PC-9 (cell line): Measurements from ENCODE around the gene FBP2. TPM values are rescaled to one million over a fixed set of nuclear protein-coding genes. Genes with fewer than 3 reads are reported as not detected.
A peak's percentile ranks its signal among the peaks of the same experiment; 100 is the strongest.

Source experiments
- BruUV-seq: library from RNA; stranded (reverse); fragments of 400-500 nt; replicated peaks from 2 replicates; lab custom pipeline; 2021; lab: Mats Ljungman, UMichigan
- CTCF ChIA-PET: fragments of 300-600 bp; sonication (Branson Sonifier 250); formaldehyde crosslinking; loops from one replicate; lab custom pipeline; 2022; ENCODE audit warnings: antibody characterized with exemption; lab: Charles Lee
- POLR2A ChIA-PET: fragments of 300-600 bp; sonication (Branson Sonifier 250); formaldehyde crosslinking; loops from one replicate; lab custom pipeline; 2022; ENCODE audit warnings: antibody characterized with exemption; ENCODE audit not compliant: unreplicated experiment; lab: Charles Lee
- DNase-seq, 2 experiments: peaks; one replicate each; pipeline versions ENCODE4 v3.0.0 to v3.0.0-alpha.2; 2015 to 2022; ENCODE audit warnings: mixed read lengths in 1 of 2
- H2AFZ ChIP-seq: fragments of 200-600 bp; sonication (generic); 2 replicates; pipeline ENCODE4 v1.8.1; 2017; ENCODE audit warnings: antibody characterized with exemption
- H3F3A ChIP-seq: fragments of 200-600 bp; sonication (generic); 2 replicates; pipeline ENCODE4 v1.8.1; 2017; ENCODE audit warnings: antibody characterized with exemption, mild to moderate bottlenecking, low read depth; ENCODE audit not compliant: insufficient read depth
- H3K27ac ChIP-seq: fragments of 200-600 bp; sonication (generic); 2 replicates; pipeline ENCODE4 v1.6.1; 2016; ENCODE audit warnings: mixed run types
- H3K27me3 ChIP-seq: fragments of 200-600 bp; sonication (generic); 2 replicates; pipeline ENCODE4 v1.6.1; 2016; ENCODE audit warnings: low read depth, mixed run types; ENCODE audit not compliant: insufficient read depth
- H3K36me3 ChIP-seq: fragments of 200-600 bp; sonication (generic); 2 replicates; pipeline ENCODE4 v1.6.1; 2016; ENCODE audit warnings: low read depth, mixed run types
- H3K4me1 ChIP-seq: fragments of 200-600 bp; sonication (generic); replicated peaks from 2 replicates; pipeline ENCODE4 v1.6.1; 2016; ENCODE audit warnings: mixed run types; ENCODE audit not compliant: insufficient read depth
- H3K4me2 ChIP-seq: fragments of 200-600 bp; sonication (generic); 2 replicates; pipeline ENCODE4 v1.6.1; 2017; ENCODE audit warnings: mixed run types
- H3K4me3 ChIP-seq: fragments of 200-600 bp; sonication (generic); 2 replicates; pipeline ENCODE4 v1.6.1; 2016; ENCODE audit warnings: mixed run types
- H3K79me2 ChIP-seq: fragments of 200-600 bp; sonication (generic); 2 replicates; pipeline ENCODE4 v1.6.1; 2017; ENCODE audit warnings: low read depth, mixed run types
- H3K9me2 ChIP-seq: fragments of 200-600 bp; sonication (generic); 2 replicates; pipeline ENCODE4 v1.8.1; 2017; ENCODE audit warnings: mild to moderate bottlenecking; ENCODE audit not compliant: insufficient read depth
- H3K9me3 ChIP-seq: fragments of 200-600 bp; sonication (generic); 2 replicates; pipeline ENCODE4 v1.8.1; 2016; ENCODE audit warnings: low read depth; ENCODE audit not compliant: insufficient read depth
- H4K20me1 ChIP-seq: fragments of 200-600 bp; sonication (generic); 2 replicates; pipeline ENCODE4 v1.8.1; 2017; ENCODE audit not compliant: insufficient read depth
- CTCF ChIP-seq: fragments of 200-600 bp; sonication (generic); conservative IDR thresholded peaks from 2 replicates; pipeline ENCODE4 v1.6.1; 2017; ENCODE audit warnings: mixed run types, antibody characterized with exemption, mild to moderate bottlenecking, moderate library complexity
- EZH2 ChIP-seq: fragments of 200-600 bp; sonication (generic); IDR thresholded peaks from 2 replicates; pipeline ENCODE4 v1.8.0; 2017; ENCODE audit warnings: antibody characterized with exemption, low read depth
- intact Hi-C: fragments of 100-400 bp; cut with micrococcal nuclease; formaldehyde crosslinking; loops from one replicate; pipeline ENCODE4 v1.10.0; 2022; ENCODE audit not compliant: unreplicated experiment
- total RNA-seq: library from RNA; stranded (reverse); gene quantifications from 2 replicates; pipeline ENCODE4 v1.2.3, GENCODE V29; 2021

Gene FBP2
- total RNA-seq, 1 experiment from 2014 or later = not detected

GRCh38 chr9:94638335-94639060 lies 44.9 kb upstream of the FBP2 start:
- Histone ChIP-seq H2AFZ (peak overlapping the region; percentile 73; the same call in 1 of the 2 replicates), H3K27ac (peak overlapping the region; percentile 84), H3K4me3 (peak overlapping the region; percentile 76), H3K4me1 (peaks cover 42% of the 10 kb centered on the region), H3F3A (peaks cover 27% of the 10 kb centered on the region), H3K9me2 (no peaks in the 10 kb centered on the region), H3K4me2 (peak overlapping the region; percentile 91), H4K20me1 (no peaks in the 10 kb centered on the region), H3K79me2 (peaks cover 69% of the 10 kb centered on the region), H3K27me3 (no peaks in the 10 kb centered on the region), H3K36me3 (peaks cover 15% of the 10 kb centered on the region; the same call in 1 of the 2 replicates), H3K9me3 (no peaks in the 10 kb centered on the region)
- DNase-seq = no peak
- ChIA-PET POLR2A (interaction anchor here (1.9 kb wide), 1 partner anchor 11 kb away, joined by 18 read pairs; no protein-coding TSS in a partner anchor), CTCF (interaction anchor here (0.9 kb wide), 1 partner anchor 488 kb away, joined by 5 read pairs; no protein-coding TSS in a partner anchor)
- TF ChIP-seq EZH2 (no peak), CTCF (no peak)
- intact Hi-C loops = no loop called here
- BruUV-seq = no TSS peak

GRCh38 chr9:94632737-94633136 lies 39.1 kb upstream of the FBP2 start:
- ChIA-PET CTCF (no interaction called here), POLR2A (no interaction called here)
- DNase-seq = no peak
- peaks cover 18% of the 10 kb centered on the region for H3F3A ChIP-seq
- H3K36me3 ChIP-seq = peaks cover 15% of the 10 kb centered on the region
- H3K4me1 ChIP-seq = peaks cover 56% of the 10 kb centered on the region
- H4K20me1 ChIP-seq = no peaks in the 10 kb centered on the region
- H3K9me3 ChIP-seq = no peaks in the 10 kb centered on the region
- no peaks in the 10 kb centered on the region for H3K9me2 ChIP-seq
- no peak overlapping the region for H2AFZ ChIP-seq
- TF ChIP-seq CTCF = no peak
- TF ChIP-seq EZH2 = no peak
- no TSS peak for BruUV-seq
- H3K79me2 ChIP-seq = peaks cover 87% of the 10 kb centered on the region
- no peak overlapping the region for H3K4me3 ChIP-seq
- H3K27ac ChIP-seq = 0 out of 2 replicates have a peak overlapping the region, but pooled peaks have one; percentile 64
- H3K4me2 ChIP-seq = peak overlapping the region; percentile 77
- intact Hi-C loops = no loop called here
- H3K27me3 ChIP-seq = no peaks in the 10 kb centered on the region

- no peaks in the 10 kb centered on the region for H3K9me2 ChIP-seq
- BruUV-seq = no TSS peak
- intact Hi-C loops = loop anchor here (2.0 kb wide), 1 partner anchor 17 kb away; no protein-coding TSS in a partner anchor
- H4K20me1 ChIP-seq = no peaks in the 10 kb centered on the region
- H3K4me2 ChIP-seq = peak overlapping the region; percentile 77
- peaks cover 46% of the 10 kb centered on the region for H3K4me1 ChIP-seq
- peak overlapping the region; percentile 64 for H3K27ac ChIP-seq
- DNase-seq = no peak
- TF ChIP-seq CTCF (no peak), EZH2 (no peak)
- POLR2A ChIA-PET = interaction anchor here (0.6 to 0.7 kb wide), 2 partner anchors 182 to 1031 kb away, joined by 3 read pairs; no protein-coding TSS in a partner anchor
- CTCF ChIA-PET = interaction anchor here (0.9 kb wide), 1 partner anchor 77 kb away, joined by 3 read pairs; the partner anchor contains the start of gene PCAT7
- no peaks in the 10 kb centered on the region for H3K27me3 ChIP-seq
- H3K4me3 ChIP-seq = peak overlapping the region; percentile 15; the same call in 1 of the 2 replicates
- peaks cover 18% of the 10 kb centered on the region for H3F3A ChIP-seq
- H3K36me3 ChIP-seq = peaks cover 15% of the 10 kb centered on the region
- no peaks in the 10 kb centered on the region for H3K9me3 ChIP-seq
- peaks cover 84% of the 10 kb centered on the region for H3K79me2 ChIP-seq
- H2AFZ ChIP-seq = no peak overlapping the region
Observed at GRCh38 chr9:94631599-94631998, 38.0 kb upstream of the FBP2 start.
